ENCODE data around the gene THUMPD2. TPM values are rescaled to one million over a fixed set of nuclear protein-coding genes. Genes with fewer than 3 reads are reported as not detected.
"Not testable (repeated sequence)": the region's sequence is repeated elsewhere in the genome, so short reads cannot be mapped to it uniquely, and the experiment has no call there.

The THUMPD2 gene
- total RNA-seq, 2 donors from 2014 or later: 8.0 to 8.3 TPM

DNA sequence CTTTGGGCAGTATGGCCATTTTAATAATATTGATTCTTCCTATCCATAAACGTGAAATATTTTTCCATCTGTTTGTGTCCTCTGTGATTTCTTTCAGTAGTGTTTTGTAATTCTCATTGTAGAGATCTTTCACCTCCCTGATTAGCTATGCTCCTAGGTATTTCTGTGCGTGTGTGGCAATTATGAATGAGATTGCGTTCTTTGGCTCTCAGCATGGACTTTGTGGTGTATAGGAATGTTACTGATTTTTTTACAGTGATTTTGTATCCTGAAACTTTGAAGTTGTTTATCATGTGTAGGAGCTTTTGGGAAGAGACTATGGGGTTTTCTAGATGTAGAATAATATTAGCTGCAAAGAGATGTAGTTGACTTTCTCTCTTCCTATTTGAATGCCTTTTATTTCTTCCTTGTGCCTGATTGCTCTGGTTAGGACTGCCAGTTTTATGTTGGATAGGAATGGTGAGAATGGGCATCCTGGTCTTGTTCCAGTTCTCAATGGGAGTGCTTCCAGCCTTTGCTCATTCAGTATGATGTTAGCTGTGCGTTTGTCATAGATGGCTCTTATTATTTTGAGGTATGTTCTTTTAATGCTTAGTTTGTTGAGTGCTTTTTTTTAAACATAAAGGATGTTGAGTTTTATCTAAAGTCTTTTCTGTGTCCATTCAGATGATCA is 27.0 kb upstream of the THUMPD2 start:
- no peaks in the 10 kb centered on the region for H3K9me3 ChIP-seq
- no peak for DNase-seq
- no peaks in the 10 kb centered on the region for H3K27me3 ChIP-seq
- no peak overlapping the region for H3K4me3 ChIP-seq
- no peaks in the 10 kb centered on the region for H3K4me1 ChIP-seq
- H3K9ac ChIP-seq (ENCODE audit: low read depth in 2 of 2, low read length in 2 of 2): no peak overlapping the region
- H3K27ac ChIP-seq: no peak overlapping the region
- intact Hi-C loops (cut with DNase I): no loop called here
- no peaks in the 10 kb centered on the region for H3K36me3 ChIP-seq
- TF ChIP-seq, protein P1, sequence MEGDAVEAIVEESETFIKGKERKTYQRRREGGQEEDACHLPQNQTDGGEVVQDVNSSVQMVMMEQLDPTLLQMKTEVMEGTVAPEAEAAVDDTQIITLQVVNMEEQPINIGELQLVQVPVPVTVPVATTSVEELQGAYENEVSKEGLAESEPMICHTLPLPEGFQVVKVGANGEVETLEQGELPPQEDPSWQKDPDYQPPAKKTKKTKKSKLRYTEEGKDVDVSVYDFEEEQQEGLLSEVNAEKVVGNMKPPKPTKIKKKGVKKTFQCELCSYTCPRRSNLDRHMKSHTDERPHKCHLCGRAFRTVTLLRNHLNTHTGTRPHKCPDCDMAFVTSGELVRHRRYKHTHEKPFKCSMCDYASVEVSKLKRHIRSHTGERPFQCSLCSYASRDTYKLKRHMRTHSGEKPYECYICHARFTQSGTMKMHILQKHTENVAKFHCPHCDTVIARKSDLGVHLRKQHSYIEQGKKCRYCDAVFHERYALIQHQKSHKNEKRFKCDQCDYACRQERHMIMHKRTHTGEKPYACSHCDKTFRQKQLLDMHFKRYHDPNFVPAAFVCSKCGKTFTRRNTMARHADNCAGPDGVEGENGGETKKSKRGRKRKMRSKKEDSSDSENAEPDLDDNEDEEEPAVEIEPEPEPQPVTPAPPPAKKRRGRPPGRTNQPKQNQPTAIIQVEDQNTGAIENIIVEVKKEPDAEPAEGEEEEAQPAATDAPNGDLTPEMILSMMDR (IDR thresholded peaks at IDR 0.05): no peak

DNA sequence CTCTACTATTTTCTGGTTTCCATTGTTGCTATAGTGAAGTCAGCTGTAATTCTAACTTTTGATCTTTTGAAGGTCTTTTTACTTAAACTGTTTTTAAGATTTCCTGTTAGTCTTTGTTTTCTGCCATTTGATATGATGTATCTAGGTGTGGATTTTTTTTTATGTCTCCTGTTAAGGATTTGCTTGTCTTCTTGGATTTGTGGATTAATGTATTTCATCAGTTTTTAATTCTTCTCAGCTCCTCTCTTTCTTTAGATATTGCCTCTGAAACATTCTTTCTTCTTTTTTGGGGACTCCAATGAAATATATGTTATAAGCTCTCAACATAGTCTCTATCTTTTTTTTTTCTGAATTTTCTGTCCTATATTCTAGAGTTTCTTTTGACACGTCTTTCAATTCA is 24.8 kb upstream of the THUMPD2 start:
- H3K27ac ChIP-seq: no peak overlapping the region
- intact Hi-C loops (cut with DNase I): no loop called here
- no peaks in the 10 kb centered on the region for H3K27me3 ChIP-seq
- no peak overlapping the region for H3K4me3 ChIP-seq
- H3K9me3 ChIP-seq: no peaks in the 10 kb centered on the region
- no peaks in the 10 kb centered on the region for H3K36me3 ChIP-seq
- H3K4me1 ChIP-seq: no peaks in the 10 kb centered on the region
- no peak for DNase-seq
- TF ChIP-seq, protein P1 (IDR thresholded peaks at IDR 0.05): no peak
- H3K9ac ChIP-seq (ENCODE audit: low read depth in 2 of 2, low read length in 2 of 2): no peak overlapping the region

DNA sequence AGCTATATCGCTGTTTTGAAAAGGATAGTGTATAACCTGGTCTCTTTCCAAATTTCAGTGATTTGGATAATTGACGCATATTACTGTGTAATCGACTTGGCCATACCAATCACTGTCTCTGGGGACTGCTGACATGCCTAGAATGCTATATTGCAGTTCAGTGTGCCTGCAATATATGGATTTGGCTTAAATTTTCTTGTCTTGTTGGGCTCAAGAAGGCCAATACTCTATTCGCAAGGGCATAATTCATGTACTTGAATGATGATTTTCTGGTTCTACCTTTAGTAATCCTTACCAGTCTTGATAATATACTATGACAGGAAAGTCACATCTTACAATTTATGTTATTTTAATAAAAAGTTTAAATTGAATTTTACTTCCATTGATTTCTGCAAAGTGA is 21.7 kb upstream of the THUMPD2 start:
- DNase-seq: no peak
- Histone ChIP-seq H3K9ac (ENCODE audit: low read depth in 2 of 2, low read length in 2 of 2) (no peak overlapping the region), H3K27ac (no peak overlapping the region), H3K4me3 (no peak overlapping the region), H3K9me3 (no peaks in the 10 kb centered on the region), H3K4me1 (no peaks in the 10 kb centered on the region), H3K27me3 (no peaks in the 10 kb centered on the region), H3K36me3 (no peaks in the 10 kb centered on the region)
- intact Hi-C loops (cut with DNase I): no loop called here
- TF ChIP-seq, protein P1 (IDR thresholded peaks at IDR 0.05): no peak

DNA sequence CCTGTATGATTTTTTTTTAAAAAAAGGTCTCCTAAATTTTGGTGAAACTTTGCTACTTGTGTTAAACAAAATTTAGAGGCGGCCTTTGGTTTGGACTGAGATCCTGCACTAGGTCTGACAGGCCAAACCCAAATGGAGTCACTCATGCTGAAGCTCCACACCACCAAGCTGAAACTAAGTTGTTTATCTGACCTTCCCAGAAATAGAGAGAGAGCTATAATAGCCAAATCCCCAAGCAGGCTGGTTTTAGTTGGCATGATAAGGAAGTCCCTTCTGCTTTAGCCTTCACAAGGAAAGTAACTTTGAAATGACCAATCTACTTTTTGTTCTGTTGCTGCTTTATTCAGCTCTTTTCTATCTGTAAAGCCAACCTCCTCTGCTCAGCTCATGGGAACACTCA is 17.1 kb upstream of the THUMPD2 start:
- no peak overlapping the region for H3K27ac ChIP-seq
- H3K9ac ChIP-seq (ENCODE audit: low read depth in 2 of 2, low read length in 2 of 2): no peak overlapping the region
- no peaks in the 10 kb centered on the region for H3K27me3 ChIP-seq
- TF ChIP-seq, protein P1 (IDR thresholded peaks at IDR 0.05): no peak
- intact Hi-C loops (cut with DNase I): no loop called here
- no peak overlapping the region for H3K4me3 ChIP-seq
- H3K36me3 ChIP-seq: no peaks in the 10 kb centered on the region
- no peaks in the 10 kb centered on the region for H3K4me1 ChIP-seq
- DNase-seq: no peak
- no peaks in the 10 kb centered on the region for H3K9me3 ChIP-seq

DNA sequence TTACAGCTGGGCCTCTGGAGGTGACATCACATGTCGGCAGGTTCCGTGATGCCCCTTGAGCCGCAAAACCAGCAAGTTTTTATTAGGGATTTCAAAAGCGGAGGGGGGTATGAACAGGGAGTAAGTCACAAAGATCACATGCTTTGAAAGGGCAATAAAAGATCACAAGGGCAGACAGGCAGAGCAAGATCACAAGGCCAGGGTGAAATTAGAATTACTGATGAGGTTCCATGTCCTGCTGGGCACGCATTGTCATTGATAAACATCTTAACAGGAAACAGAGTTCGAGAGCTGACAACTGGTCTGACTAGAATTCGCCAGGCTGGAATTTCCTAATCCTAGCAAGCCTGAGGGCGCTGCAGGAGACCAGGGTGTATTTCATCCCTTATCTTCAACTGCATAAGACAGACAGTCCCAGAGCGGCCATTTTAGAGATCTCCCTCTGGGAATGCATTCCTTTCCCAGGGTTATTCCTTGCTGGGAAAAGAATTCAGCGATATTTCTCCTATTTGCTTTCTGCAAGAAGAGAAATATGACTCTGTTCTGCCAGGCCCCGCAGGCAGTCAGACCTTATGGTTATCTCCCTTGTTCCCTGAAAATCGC is 11.3 kb upstream of the THUMPD2 start:
- H3K36me3 ChIP-seq; H3K4me1 ChIP-seq; DNase-seq; intact Hi-C loops (cut with DNase I); H3K27me3 ChIP-seq; H3K9ac ChIP-seq (ENCODE audit: low read depth in 2 of 2, low read length in 2 of 2); H3K27ac ChIP-seq; H3K4me3 ChIP-seq; H3K9me3 ChIP-seq: not testable (repeated sequence)

DNA sequence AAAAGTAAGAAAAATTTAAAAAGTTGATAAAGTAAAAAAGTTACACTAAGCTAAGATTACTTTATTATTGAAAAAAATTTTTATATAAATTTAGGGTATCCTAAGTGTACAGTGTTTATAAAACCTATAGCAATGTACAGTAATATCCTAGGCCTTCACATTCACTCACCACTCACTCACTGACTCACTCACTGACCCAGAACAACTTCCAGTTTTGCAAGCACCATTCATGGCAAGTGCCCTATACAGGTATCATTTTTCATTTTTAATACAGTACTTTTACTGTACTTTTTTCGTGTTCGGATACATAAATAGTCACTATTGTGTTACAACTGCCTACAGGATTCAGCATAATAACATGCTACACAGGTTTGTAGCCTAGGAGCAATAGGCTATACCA is 8.9 kb upstream of the THUMPD2 start:
- no peak overlapping the region for H3K27ac ChIP-seq
- H3K27me3 ChIP-seq: no peaks in the 10 kb centered on the region
- H3K9ac ChIP-seq (ENCODE audit: low read depth in 2 of 2, low read length in 2 of 2): no peak overlapping the region
- no peaks in the 10 kb centered on the region for H3K36me3 ChIP-seq
- TF ChIP-seq, protein P1 (IDR thresholded peaks at IDR 0.05): no peak
- no peaks in the 10 kb centered on the region for H3K4me1 ChIP-seq
- no peaks in the 10 kb centered on the region for H3K9me3 ChIP-seq
- no peak overlapping the region for H3K4me3 ChIP-seq
- intact Hi-C loops (cut with DNase I): no loop called here
- no peak for DNase-seq

All from colonic mucosa (tissue), 4 donors.